Uterus (tissue), 4 donors: ENCODE data around the gene COL26A1. TPM values are rescaled to one million over a fixed set of nuclear protein-coding genes. Genes with fewer than 3 reads are reported as not detected.

Source experiments
- DNase-seq, 2 donors: peaks; one replicate each; pipeline ENCODE4 v3.0.0-alpha.2; 2019 to 2020
- H3K27ac ChIP-seq, 2 donors: fragments of 200-600 bp; sonication (generic); 1 replicate in 1 of 2; 2 replicates in 1 of 2; pipeline ENCODE4 v1.5.1; 2016 to 2018
- H3K27me3 ChIP-seq, 2 donors: fragments of 200-600 bp; sonication (generic); one replicate each; pipeline ENCODE4 v1.5.1; 2018 to 2019; ENCODE audit warnings: control low read depth in 1 of 2
- H3K36me3 ChIP-seq, 2 donors: fragments of 200-600 bp; sonication (generic); one replicate each; pipeline ENCODE4 v1.5.1; 2019; ENCODE audit warnings: control low read depth in 1 of 2
- H3K4me1 ChIP-seq, 2 donors: fragments of 200-600 bp; sonication (generic); one replicate each; pipeline ENCODE4 v1.5.1; 2018 to 2019; ENCODE audit warnings: control low read depth in 1 of 2
- H3K4me3 ChIP-seq, 2 donors: fragments of 200-600 bp; sonication (generic); 1 replicate in 1 of 2; 2 replicates in 1 of 2; pipeline ENCODE4 v1.5.1; 2018 to 2019; ENCODE audit warnings: mild to moderate bottlenecking in 1 of 2
- H3K9me3 ChIP-seq, 2 donors: fragments of 200-600 bp; sonication (generic); one replicate each; pipeline ENCODE4 v1.5.1; 2019; ENCODE audit warnings: control low read depth in 1 of 2
- CTCF ChIP-seq, 4 experiments: fragments of 200-600 bp in 2 of 4; fragments of 450-650 bp in 2 of 4; sonication (generic) in 2 of 4; IDR thresholded peaks; one replicate each; pipeline ENCODE4 v1.5.1; 2016 to 2019; ENCODE audit warnings: antibody characterized with exemption in 4 of 4, mild to moderate bottlenecking in 2 of 4, moderate library complexity in 1 of 4
- POLR2A ChIP-seq, 2 donors: fragments of 450-650 bp; IDR thresholded peaks; one replicate each; pipeline ENCODE4 v1.6.1; 2016; ENCODE audit warnings: antibody characterized with exemption in 2 of 2, mild to moderate bottlenecking in 1 of 2, moderate library complexity in 1 of 2
- intact Hi-C: fragments of 100-400 bp; cut with DNase I; formaldehyde crosslinking; loops from one replicate; pipeline ENCODE4 v1.15.1; 2023; ENCODE audit warnings: low total_unique reads
- total RNA-seq, 4 donors: library from RNA; depleted of rRNA in 3 of 4; stranded (reverse); fragments of >200 nt in 3 of 4; gene quantifications; one replicate each; pipeline versions ENCODE4 v1.1.0 to v1.2.4, GENCODE V29; 2014 to 2023
- donor health status: DM: yes; HTN: yes; CAD: no.

COL26A1 gene
- total RNA-seq, 4 donors from 2014 or later = 0.30 to 11.8 TPM; not detected in 2

GRCh38 chr7:101330011-101330484 is 32.6 kb upstream of the COL26A1 start:
- Histone ChIP-seq H3K36me3 (no peaks in the 10 kb centered on the region), H3K27ac (no peak overlapping the region), H3K4me3 (no peak overlapping the region), H3K27me3 (no peaks in the 10 kb centered on the region), H3K4me1 (no peaks in the 10 kb centered on the region), H3K9me3 (no peaks in the 10 kb centered on the region)
- TF ChIP-seq POLR2A (IDR thresholded peaks at IDR 0.05) = no peak
- no peak for TF ChIP-seq CTCF (IDR thresholded peaks at IDR 0.05)
- no peak for DNase-seq
- intact Hi-C loops = no loop called here

DNA sequence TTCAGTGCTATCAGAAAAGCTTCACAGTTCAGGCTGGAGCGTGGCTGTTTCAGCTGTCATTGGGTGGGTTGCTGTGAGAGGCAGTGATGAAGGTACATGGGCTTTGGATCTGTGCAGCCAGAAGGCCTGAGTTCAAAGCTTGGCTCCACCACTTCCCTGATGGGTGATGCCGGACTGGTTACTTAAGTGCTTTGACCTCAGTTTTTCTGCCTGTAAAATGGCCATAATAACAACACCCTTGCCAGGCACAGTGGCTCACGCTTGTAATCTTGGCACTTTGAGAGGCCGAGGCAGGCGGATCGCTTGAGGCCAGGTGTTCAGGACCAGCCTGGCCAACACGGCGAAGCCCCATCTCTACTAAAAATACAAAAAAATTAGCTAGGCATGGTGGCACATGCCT is 30.6 kb upstream of the COL26A1 start:
- Histone ChIP-seq H3K27me3 (no peaks in the 10 kb centered on the region), H3K36me3 (no peaks in the 10 kb centered on the region), H3K4me3 (no peak overlapping the region), H3K27ac (no peak overlapping the region), H3K4me1 (no peaks in the 10 kb centered on the region), H3K9me3 (no peaks in the 10 kb centered on the region)
- DNase-seq = no peak
- TF ChIP-seq CTCF (IDR thresholded peaks at IDR 0.05) (no peak), POLR2A (IDR thresholded peaks at IDR 0.05) (no peak)
- intact Hi-C loops = no loop called here

DNA sequence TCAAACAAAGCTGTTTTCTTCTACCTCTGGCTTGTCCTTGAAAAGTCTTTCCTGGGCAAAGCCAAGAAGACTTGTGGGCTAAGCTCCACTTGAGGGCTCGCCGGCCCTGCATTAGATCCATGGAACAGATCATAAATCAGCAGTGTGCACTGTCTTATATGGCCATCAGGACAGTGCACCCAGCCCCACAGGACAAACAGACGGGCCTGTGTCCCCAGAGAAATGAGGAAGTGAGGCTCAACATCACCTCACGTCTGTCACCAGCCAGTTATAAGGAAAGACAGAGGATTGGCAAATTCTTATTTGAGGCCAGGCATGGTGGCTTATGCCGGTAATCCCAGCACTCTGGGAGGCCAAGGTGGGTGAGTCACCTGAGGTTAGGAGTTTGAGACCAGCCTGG is 28.8 kb upstream of the COL26A1 start:
- no peaks in the 10 kb centered on the region for H3K27me3 ChIP-seq
- DNase-seq = no peak
- H3K9me3 ChIP-seq = no peaks in the 10 kb centered on the region
- intact Hi-C loops = no loop called here
- H3K27ac ChIP-seq = no peak overlapping the region
- no peak overlapping the region for H3K4me3 ChIP-seq
- TF ChIP-seq POLR2A (IDR thresholded peaks at IDR 0.05) (no peak), CTCF (IDR thresholded peaks at IDR 0.05) (no peak)
- H3K36me3 ChIP-seq = no peaks in the 10 kb centered on the region
- H3K4me1 ChIP-seq = no peaks in the 10 kb centered on the region

DNA sequence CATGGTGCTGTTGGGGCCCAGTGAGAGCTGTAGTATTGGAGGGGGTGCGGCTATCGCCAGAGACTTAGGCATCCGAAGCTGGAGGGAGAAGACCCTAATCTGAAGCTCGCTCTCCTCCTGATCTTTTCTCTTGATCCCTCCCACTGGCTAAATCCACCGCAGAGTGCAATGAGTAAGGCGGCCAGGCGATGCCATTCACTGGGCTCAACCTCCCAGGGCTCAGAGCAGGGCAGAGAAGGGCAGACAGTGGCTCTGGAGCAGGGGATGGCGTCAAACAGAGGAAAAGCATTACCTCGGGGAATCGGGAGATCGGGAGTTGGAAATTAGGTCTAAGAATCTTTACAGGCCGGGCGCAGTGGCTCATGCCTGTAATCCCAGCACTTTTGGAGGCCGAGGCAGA is 22.3 kb upstream of the COL26A1 start:
- Histone ChIP-seq H3K9me3 (no peaks in the 10 kb centered on the region), H3K27me3 (no peaks in the 10 kb centered on the region), H3K36me3 (no peaks in the 10 kb centered on the region), H3K4me3 (no peak overlapping the region), H3K27ac (no peak overlapping the region), H3K4me1 (no peaks in the 10 kb centered on the region)
- intact Hi-C loops = no loop called here
- TF ChIP-seq POLR2A (IDR thresholded peaks at IDR 0.05) (no peak), CTCF (IDR thresholded peaks at IDR 0.05) (no peak)
- no peak for DNase-seq

DNA sequence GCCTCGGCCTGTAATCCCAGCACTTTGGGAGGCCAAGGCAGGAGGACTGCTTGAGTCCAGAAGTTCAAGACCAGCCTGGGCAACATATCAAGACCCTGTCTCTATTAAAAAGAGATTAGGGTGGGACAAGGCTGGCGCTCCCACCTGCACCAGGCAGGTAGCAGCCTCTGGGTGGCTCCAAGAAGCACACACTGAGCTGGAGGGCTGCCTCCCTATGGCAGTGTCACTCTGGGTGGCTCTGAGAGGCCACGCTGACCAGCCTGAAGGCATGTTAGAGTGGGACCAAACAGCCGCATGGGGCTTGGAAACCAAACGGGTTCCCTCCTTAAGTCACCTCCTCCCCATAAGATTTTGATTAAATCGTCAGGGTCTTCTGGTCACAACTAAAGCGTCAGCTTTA is 19.8 kb upstream of the COL26A1 start:
- no peak overlapping the region for H3K27ac ChIP-seq
- no peaks in the 10 kb centered on the region for H3K36me3 ChIP-seq
- DNase-seq = no peak
- H3K27me3 ChIP-seq = no peaks in the 10 kb centered on the region
- intact Hi-C loops = no loop called here
- no peaks in the 10 kb centered on the region for H3K9me3 ChIP-seq
- no peak for TF ChIP-seq CTCF (IDR thresholded peaks at IDR 0.05)
- no peak for TF ChIP-seq POLR2A (IDR thresholded peaks at IDR 0.05)
- H3K4me1 ChIP-seq = no peaks in the 10 kb centered on the region
- no peak overlapping the region for H3K4me3 ChIP-seq
